CD4-positive, alpha-beta T cell (primary cell): Measurements from ENCODE around the gene TMEM121B. TPM values are rescaled to one million over a fixed set of nuclear protein-coding genes. Genes with fewer than 3 reads are reported as not detected.

Source experiments
- ATAC-seq: fragments of 200-7000 bp; cut with Tn5 transposase; one replicate; pipeline ENCODE4 v1.10.0; 2022; ENCODE audit warnings: mild to moderate bottlenecking; ENCODE audit not compliant: poor library complexity
- CTCF ChIA-PET: fragments of 350-600 bp; sonication (Branson Sonifier 250); formaldehyde crosslinking; loops from one replicate; lab custom pipeline; 2021; ENCODE audit warnings: antibody characterized with exemption, inconsistent platforms; lab: Charles Lee
- POLR2A ChIA-PET: fragments of 350-600 bp; sonication (Branson Sonifier 250); formaldehyde crosslinking; loops from one replicate; lab custom pipeline; 2021; ENCODE audit warnings: antibody characterized with exemption, inconsistent platforms; lab: Charles Lee
- DNase-seq, 14 experiments: peaks; one replicate each; pipeline ENCODE4 v3.0.0-alpha.2; 2013 to 2020; ENCODE audit warnings: mixed read lengths in 2 of 14
- H3K27ac ChIP-seq, 2 donors: one replicate each; pipeline versions ENCODE4 v1.5.1 to v1.7.0; 2013; ENCODE audit warnings: low read length in 2 of 2, low read depth in 1 of 2, mild to moderate bottlenecking in 1 of 2
- H3K27me3 ChIP-seq, 2 experiments: 1 replicate in 1 of 2; 2 replicates in 1 of 2; pipeline versions ENCODE4 v1.6.1 to v1.7.0; 2013; ENCODE audit warnings: low read length in 2 of 2, control low read depth in 1 of 2, mild to moderate bottlenecking in 1 of 2, moderate library complexity in 1 of 2; ENCODE audit not compliant: insufficient read depth in 2 of 2, control insufficient read depth in 1 of 2
- H3K36me3 ChIP-seq: one replicate; pipeline ENCODE4 v1.6.1; 2013; ENCODE audit warnings: low read length, control low read depth; ENCODE audit not compliant: insufficient read depth
- H3K4me1 ChIP-seq: one replicate; pipeline ENCODE4 v1.6.1; 2013; ENCODE audit warnings: low read length, control low read depth; ENCODE audit not compliant: insufficient read depth
- H3K4me3 ChIP-seq: one replicate; pipeline ENCODE4 v1.5.1; 2013; ENCODE audit warnings: mild to moderate bottlenecking, low read length, moderate library complexity
- H3K9me3 ChIP-seq, 2 experiments: 1 replicate in 1 of 2; 2 replicates in 1 of 2; pipeline versions ENCODE4 v1.6.1 to v1.7.0; 2013; ENCODE audit warnings: low read length in 2 of 2, mild to moderate bottlenecking in 2 of 2, control low read depth in 1 of 2, moderate library complexity in 1 of 2; ENCODE audit not compliant: control insufficient read depth in 1 of 2, insufficient read depth in 1 of 2
- H3K27ac Mint-ChIP-seq: one replicate; pipeline ENCODE4 v1.8.0; 2020; ENCODE audit warnings: mixed read lengths
- H3K27me3 Mint-ChIP-seq: one replicate; pipeline ENCODE4 v1.8.0; 2021; ENCODE audit warnings: mixed read lengths
- H3K36me3 Mint-ChIP-seq: one replicate; pipeline ENCODE4 v1.8.0; 2021; ENCODE audit warnings: low read depth, mixed read lengths
- H3K4me1 Mint-ChIP-seq: one replicate; pipeline ENCODE4 v1.8.0; 2021; ENCODE audit warnings: low read depth, mixed read lengths
- H3K4me3 Mint-ChIP-seq: one replicate; pipeline ENCODE4 v1.8.0; 2020; ENCODE audit warnings: mild to moderate bottlenecking, mixed read lengths
- H3K9me3 Mint-ChIP-seq: one replicate; pipeline ENCODE4 v1.8.0; 2020; ENCODE audit warnings: mixed read lengths
- CTCF ChIP-seq: fragments of 200-600 bp; IDR thresholded peaks from one replicate; pipeline ENCODE4 v1.8.0; 2022; ENCODE audit warnings: antibody characterized with exemption, mild to moderate bottlenecking
- intact Hi-C, 2 experiments: fragments of 100-400 bp; cut with DNase I in 1 of 2; cut with micrococcal nuclease in 1 of 2; formaldehyde crosslinking; loops; one replicate each; pipeline versions ENCODE4 v1.15.1 to v1.9.0; 2023 to 2025; cut with DNase I, micrococcal nuclease
- total RNA-seq, 174 experiments: library from RNA in 2 of 174; stranded (reverse) in 2 of 174; gene quantifications; one replicate each; pipeline ENCODE4 v1.2.3 and lab custom pipeline; 2021 to 2026

The TMEM121B gene
- total RNA-seq, 2 experiments from 2014 or later = 0.05 to 0.08 TPM

- Mint-ChIP-seq H3K4me1 (peaks cover 90% of the 10 kb centered on the region), H3K27ac (peak overlapping the region; percentile 74), H3K4me3 (peak overlapping the region; percentile 30), H3K27me3 (no peaks in the 10 kb centered on the region), H3K36me3 (peaks cover 59% of the 10 kb centered on the region), H3K9me3 (no peaks in the 10 kb centered on the region)
- peaks cover 81% of the 10 kb centered on the region for H3K4me1 ChIP-seq
- H3K27ac ChIP-seq = no peak overlapping the region
- peaks cover 18% of the 10 kb centered on the region for H3K36me3 ChIP-seq
- ATAC-seq = no peak
- no peaks in the 10 kb centered on the region for H3K27me3 ChIP-seq
- DNase-seq = no peak
- intact Hi-C loops = no loop called here
- CTCF ChIA-PET = no interaction called here
- POLR2A ChIA-PET = interaction anchor here (0.7 kb wide), 1 partner anchor 66 kb away, joined by 3 read pairs; no protein-coding TSS in a partner anchor
- H3K4me3 ChIP-seq = no peak overlapping the region
- TF ChIP-seq CTCF = no peak
- no peaks in the 10 kb centered on the region for H3K9me3 ChIP-seq
Measured at GRCh38 chr22:17091851-17092250, 29.3 kb downstream of the TMEM121B start.

- Mint-ChIP-seq H3K27me3 (no peaks in the 10 kb centered on the region), H3K4me3 (peak overlapping the region; percentile 54), H3K9me3 (no peaks in the 10 kb centered on the region), H3K36me3 (peaks cover 60% of the 10 kb centered on the region), H3K27ac (peak overlapping the region; percentile 64), H3K4me1 (peaks cover 89% of the 10 kb centered on the region)
- Histone ChIP-seq H3K4me1 (peaks cover 79% of the 10 kb centered on the region), H3K27ac (no peak overlapping the region), H3K36me3 (peaks cover 9% of the 10 kb centered on the region), H3K27me3 (no peaks in the 10 kb centered on the region), H3K9me3 (no peaks in the 10 kb centered on the region), H3K4me3 (no peak overlapping the region)
- no peak for TF ChIP-seq CTCF
- POLR2A ChIA-PET = interaction anchor here (5.4 kb wide), 1 partner anchor 26 kb away, joined by 42 read pairs; no protein-coding TSS in a partner anchor
- DNase-seq = no peak
- CTCF ChIA-PET = no interaction called here
- no peak for ATAC-seq
- intact Hi-C loops = no loop called here
Measured at GRCh38 chr22:17090550-17090949, 30.6 kb downstream of the TMEM121B start.

- H3K4me1 Mint-ChIP-seq = peaks cover 73% of the 10 kb centered on the region
- intact Hi-C loops = loop anchor here (1.0 to 10.0 kb wide), 5 partner anchors 11 to 550 kb away; partner anchors contain the start of genes BCL2L13 (in 2 of the 2) and HDHD5 (in 1 of the 2)
- H3K36me3 Mint-ChIP-seq = peaks cover 33% of the 10 kb centered on the region
- H3K4me1 ChIP-seq = peaks cover 72% of the 10 kb centered on the region
- no peaks in the 10 kb centered on the region for H3K27me3 Mint-ChIP-seq
- H3K27ac ChIP-seq = peak overlapping the region; percentile 50 to 93
- no peaks in the 10 kb centered on the region for H3K27me3 ChIP-seq
- H3K4me3 ChIP-seq = peak overlapping the region; percentile 82
- no peaks in the 10 kb centered on the region for H3K9me3 Mint-ChIP-seq
- TF ChIP-seq CTCF = no peak
- H3K4me3 Mint-ChIP-seq = peak overlapping the region; percentile 97
- DNase-seq = peak in 7 of 14 experiments; percentile 31 to 86 (median 52)
- no peaks in the 10 kb centered on the region for H3K36me3 ChIP-seq
- POLR2A ChIA-PET = interaction anchor here (0.6 to 5.4 kb wide), 12 partner anchors 10 to 414 kb away, joined by 3 to 49 read pairs (median 4); partner anchors contain the start of gene ADA2
- CTCF ChIA-PET = interaction anchor here (0.7 to 3.5 kb wide), 4 partner anchors 9 to 84 kb away, joined by 3 to 15 read pairs (median 6); no protein-coding TSS in a partner anchor
- no peaks in the 10 kb centered on the region for H3K9me3 ChIP-seq
- peak; percentile 27 for ATAC-seq
- peak overlapping the region; percentile 88 for H3K27ac Mint-ChIP-seq
Measured at GRCh38 chr22:17087498-17088131, 33.5 kb downstream of the TMEM121B start.
